WTC11 (cell line): ENCODE data around the gene ANP32B. TPM values are rescaled to one million over a fixed set of nuclear protein-coding genes. Genes with fewer than 3 reads are reported as not detected.
A peak's percentile ranks its signal among the peaks of the same experiment; 100 is the strongest.

ENCODE experiments used
- ATAC-seq: fragments of 200-7000 bp; cut with Tn5 transposase; 2 replicates; pipeline ENCODE4 v1.10.0; 2021; ENCODE audit warnings: mild to moderate bottlenecking, moderate library complexity
- CTCF ChIA-PET: fragments of 300-600 bp; sonication (Branson Sonifier 250); formaldehyde crosslinking; loops from one replicate; lab custom pipeline; 2021; ENCODE audit warnings: antibody characterized with exemption; lab: Charles Lee
- POLR2A ChIA-PET: fragments of 350-600 bp; sonication (Branson Sonifier 250); formaldehyde crosslinking; loops from one replicate; lab custom pipeline; 2021; ENCODE audit warnings: antibody characterized with exemption; lab: Charles Lee
- DNase-seq: peaks from one replicate; pipeline ENCODE4 v3.0.0; 2021; ENCODE audit warnings: low spot score
- H3K27ac Mint-ChIP-seq: 2 replicates; pipeline ENCODE4 v1.8.0; 2021; ENCODE audit warnings: mixed read lengths
- H3K27me3 Mint-ChIP-seq: 2 replicates; pipeline ENCODE4 v1.8.0; 2021; ENCODE audit warnings: low read depth, mild to moderate bottlenecking, moderate library complexity, mixed read lengths
- H3K36me3 Mint-ChIP-seq: 2 replicates; pipeline ENCODE4 v1.8.0; 2021; ENCODE audit warnings: mixed read lengths
- H3K4me1 Mint-ChIP-seq: 2 replicates; pipeline ENCODE4 v1.8.0; 2022; ENCODE audit warnings: mixed read lengths
- H3K4me3 Mint-ChIP-seq: 2 replicates; pipeline ENCODE4 v1.8.0; 2021; ENCODE audit warnings: mild to moderate bottlenecking, moderate library complexity, mixed read lengths
- H3K9me3 Mint-ChIP-seq: 2 replicates; pipeline ENCODE4 v1.8.0; 2021; ENCODE audit warnings: mixed read lengths
- E2F4 ChIP-seq: sonication (generic); formaldehyde crosslinking; IDR thresholded peaks from 2 replicates; pipeline ENCODE4 v1.8.1; 2022; ENCODE audit warnings: low read depth, mild to moderate bottlenecking, moderate library complexity, missing genetic modification reagents, borderline replicate concordance
- E2F5 ChIP-seq: sonication (generic); formaldehyde crosslinking; IDR thresholded peaks from 2 replicates; pipeline ENCODE4 v1.8.1; 2022; ENCODE audit warnings: mild to moderate bottlenecking, moderate library complexity, missing genetic modification reagents
- ELF4 ChIP-seq: sonication (generic); formaldehyde crosslinking; IDR thresholded peaks from 2 replicates; pipeline ENCODE4 v1.8.1; 2022; ENCODE audit warnings: low read depth, mild to moderate bottlenecking, moderate library complexity, missing genetic modification reagents
- FOXJ3 ChIP-seq: sonication (generic); formaldehyde crosslinking; IDR thresholded peaks from 2 replicates; pipeline ENCODE4 v1.9.0; 2021; ENCODE audit warnings: missing genetic modification reagents, mild to moderate bottlenecking, borderline replicate concordance
- HMGA2 ChIP-seq: fragments of 250-450 bp; sonication (Bioruptor Pico); IDR thresholded peaks from 2 replicates; pipeline ENCODE4 v1.4.0; 2021; ENCODE audit warnings: mild to moderate bottlenecking, moderate library complexity
- JAZF1 ChIP-seq: fragments of 250-450 bp; sonication (Bioruptor Pico); IDR thresholded peaks from 2 replicates; pipeline ENCODE4 v1.9.0; 2021; ENCODE audit warnings: moderate library complexity, mild to moderate bottlenecking, inconsistent platforms
- JUN ChIP-seq: sonication (generic); formaldehyde crosslinking; IDR thresholded peaks from 2 replicates; pipeline ENCODE4 v1.8.0; 2023; ENCODE audit warnings: mild to moderate bottlenecking, missing genetic modification reagents
- MXD4 ChIP-seq: fragments of 250-450 bp; sonication (Bioruptor Pico); IDR thresholded peaks from 2 replicates; pipeline ENCODE4 v1.8.0; 2021; ENCODE audit warnings: mild to moderate bottlenecking, moderate library complexity, borderline replicate concordance
- NR1H2 ChIP-seq: sonication (generic); formaldehyde crosslinking; IDR thresholded peaks from 2 replicates; pipeline ENCODE4 v1.9.0; 2021; ENCODE audit warnings: mild to moderate bottlenecking, moderate library complexity, missing genetic modification reagents
- NR3C1 ChIP-seq: sonication (generic); formaldehyde crosslinking; conservative IDR thresholded peaks from 2 replicates; pipeline ENCODE4 v1.8.1; 2023; ENCODE audit warnings: low read depth, mild to moderate bottlenecking, missing genetic modification reagents
- PRDM15 ChIP-seq: sonication (generic); formaldehyde crosslinking; IDR thresholded peaks from 2 replicates; pipeline ENCODE4 v1.8.0; 2022; ENCODE audit warnings: missing genetic modification reagents
- SMAD3 ChIP-seq: sonication (generic); formaldehyde crosslinking; IDR thresholded peaks from 2 replicates; pipeline ENCODE4 v1.8.0; 2022; ENCODE audit warnings: missing genetic modification reagents, mild to moderate bottlenecking, borderline replicate concordance
- SP1 ChIP-seq: sonication (generic); formaldehyde crosslinking; conservative IDR thresholded peaks from 2 replicates; pipeline ENCODE4 v1.8.1; 2022; ENCODE audit warnings: missing genetic modification reagents
- USF1 ChIP-seq: sonication (generic); formaldehyde crosslinking; IDR thresholded peaks from 2 replicates; pipeline ENCODE4 v1.8.0; 2022; ENCODE audit warnings: mild to moderate bottlenecking, missing genetic modification reagents
- ZBTB43 ChIP-seq: sonication (generic); formaldehyde crosslinking; IDR thresholded peaks from 2 replicates; pipeline ENCODE4 v1.8.1; 2023; ENCODE audit warnings: mild to moderate bottlenecking, missing genetic modification reagents
- ZNF121 ChIP-seq: sonication (generic); formaldehyde crosslinking; IDR thresholded peaks from 2 replicates; pipeline ENCODE4 v1.8.0; 2023; ENCODE audit warnings: missing genetic modification reagents
- ZNF281 ChIP-seq: sonication (generic); formaldehyde crosslinking; IDR thresholded peaks from 2 replicates; pipeline ENCODE4 v1.8.0; 2023; ENCODE audit warnings: mild to moderate bottlenecking, missing genetic modification reagents
- ZNF416 ChIP-seq: fragments of 250-450 bp; sonication (Bioruptor Pico); IDR thresholded peaks from 2 replicates; pipeline ENCODE4 v1.9.0; 2021; ENCODE audit warnings: mild to moderate bottlenecking, inconsistent platforms
- ZNF671 ChIP-seq: fragments of 250-450 bp; sonication (Bioruptor Pico); IDR thresholded peaks from 2 replicates; pipeline ENCODE4 v1.8.0; 2021; ENCODE audit warnings: mild to moderate bottlenecking
- total RNA-seq: library from RNA; stranded (reverse); gene quantifications from 3 replicates; pipeline ENCODE4 v1.2.3, GENCODE V29; 2021

ANP32B gene
- total RNA-seq, 1 experiment from 2014 or later, result 150 TPM

GRCh38 chr9:98064623-98065392 lies 81.7 kb downstream of the ANP32B start:
- no peak for ATAC-seq
- CTCF ChIA-PET, result interaction anchor here (0.6 kb wide), 1 partner anchor 179 kb away, joined by 3 read pairs; no protein-coding TSS in a partner anchor

More at GRCh38 chr9:98064623-98065392, 81.7 kb downstream of the ANP32B start:
- no peaks in the 10 kb centered on the region for H3K4me1 Mint-ChIP-seq
- H3K27me3 Mint-ChIP-seq, result no peaks in the 10 kb centered on the region
- 0 out of 2 replicates have a peak overlapping the region, but pooled peaks have one; percentile 23 for H3K27ac Mint-ChIP-seq
- H3K9me3 Mint-ChIP-seq, result no peaks in the 10 kb centered on the region
- peaks cover 40% of the 10 kb centered on the region for H3K36me3 Mint-ChIP-seq
- no peak for DNase-seq
- no peak for TF ChIP-seq E2F5 (CRISPR knock-in tag)
- no peak for TF ChIP-seq NR1H2 (CRISPR knock-in tag)
- no peak for TF ChIP-seq E2F4 (CRISPR knock-in tag)
- no peak for TF ChIP-seq MXD4
- no peak for TF ChIP-seq USF1 (CRISPR knock-in tag)
- TF ChIP-seq ELF4 (CRISPR knock-in tag), result no peak
- TF ChIP-seq ZNF416 (CRISPR knock-in tag), result no peak
- no peak for TF ChIP-seq FOXJ3 (CRISPR knock-in tag)
- TF ChIP-seq ZNF671, result no peak
- TF ChIP-seq NR3C1 (CRISPR knock-in tag), result no peak
- TF ChIP-seq SMAD3 (CRISPR knock-in tag), result no peak
- TF ChIP-seq ZNF121 (CRISPR knock-in tag), result no peak
- TF ChIP-seq JUN (CRISPR knock-in tag), result no peak
- no peak for TF ChIP-seq PRDM15
- TF ChIP-seq ZBTB43, result no peak
- TF ChIP-seq JAZF1, result no peak
- no peak for TF ChIP-seq HMGA2 (CRISPR knock-in tag)
- no peak for TF ChIP-seq ZNF281 (CRISPR knock-in tag)
- TF ChIP-seq SP1 (CRISPR knock-in tag), result no peak
- H3K4me3 Mint-ChIP-seq, result no peak overlapping the region
- POLR2A ChIA-PET, result no interaction called here

Other genes starting within 250 kb of the ANP32B start
- gene FOXE1, start 130.1 kb upstream of the ANP32B start, total RNA-seq, result 0.05 to 0.09 TPM (median 0.07 TPM) in 3 replicates
- gene TRMO, start 60.8 kb upstream of the ANP32B start, total RNA-seq, result 3.3 to 4.6 TPM (median 3.9 TPM) in 3 replicates
- 0.11 to 0.14 TPM (median 0.11 TPM) in 3 replicates for gene HEMGN, start 45.2 kb upstream of the ANP32B start, total RNA-seq
- gene NANS, start 73.4 kb downstream of the ANP32B start, total RNA-seq, result 57.9 to 66.7 TPM (median 61.3 TPM) in 3 replicates
- 11.9 to 18.4 TPM (median 18.2 TPM) in 3 replicates for gene TRIM14, start 135.9 kb downstream of the ANP32B start, total RNA-seq
- 32.5 to 37.0 TPM (median 35.9 TPM) in 3 replicates for gene CORO2A, start 209.3 kb downstream of the ANP32B start, total RNA-seq